SW 1271 (cell line): ENCODE data around the gene ATF1.
"Not testable (repeated sequence)": the region's sequence is repeated elsewhere in the genome, so short reads cannot be mapped to it uniquely, and the experiment has no call there.

Experiments used
- DNase-seq, 2 experiments: peaks; one replicate each; lab custom pipeline; 2025; lab: John Stamatoyannopoulos, UW

Gene ATF1

DNA sequence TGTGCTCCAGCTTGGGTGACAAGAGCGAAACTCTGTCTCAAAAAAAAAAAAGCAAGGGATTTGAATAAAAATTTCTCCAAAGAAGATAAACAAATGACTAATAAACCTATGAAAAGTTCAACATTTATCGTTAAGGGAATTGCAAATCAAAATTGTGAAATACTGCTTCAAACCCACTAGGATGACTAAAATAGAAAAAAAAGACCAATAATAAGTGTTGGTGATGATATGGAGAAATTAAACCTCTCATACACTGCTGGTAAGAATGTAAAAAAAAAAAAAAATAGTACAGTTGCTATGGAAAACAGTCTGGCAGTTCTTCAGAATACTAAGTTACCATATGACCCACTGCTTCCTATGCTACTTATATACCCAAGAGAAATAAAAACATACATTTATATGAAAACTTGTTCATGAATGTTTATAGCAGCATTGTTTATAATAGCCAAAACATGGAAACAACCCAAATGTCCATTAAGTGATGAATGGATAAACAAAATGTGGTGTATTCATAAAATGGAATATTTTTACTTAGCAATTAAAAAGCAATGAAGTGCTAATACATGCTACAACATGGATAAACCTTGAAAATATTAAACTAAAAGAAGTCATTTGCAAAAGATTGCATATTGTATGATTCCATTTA lies 39.5 kb downstream of the ATF1 start:
- no peak for DNase-seq

DNA sequence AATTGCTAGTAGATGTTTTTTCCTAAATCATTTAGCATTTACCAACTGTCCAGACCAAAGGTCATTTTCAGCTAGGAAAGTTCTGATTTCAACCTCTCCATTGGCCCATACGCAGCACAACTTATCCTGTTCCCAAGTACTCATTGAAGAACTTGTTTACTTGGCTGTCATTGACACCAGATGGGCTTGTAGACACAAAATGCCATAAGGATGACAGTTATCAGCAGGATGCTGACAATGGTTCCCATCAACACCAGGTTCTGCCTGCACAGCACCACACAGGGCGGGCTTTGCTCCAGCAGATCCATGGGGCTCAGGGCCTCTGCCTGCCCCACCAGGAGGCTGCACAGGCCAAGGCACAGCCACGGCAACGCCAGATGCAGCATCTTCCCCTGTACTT lies 42.3 kb downstream of the ATF1 start:
- no peak for DNase-seq

DNA sequence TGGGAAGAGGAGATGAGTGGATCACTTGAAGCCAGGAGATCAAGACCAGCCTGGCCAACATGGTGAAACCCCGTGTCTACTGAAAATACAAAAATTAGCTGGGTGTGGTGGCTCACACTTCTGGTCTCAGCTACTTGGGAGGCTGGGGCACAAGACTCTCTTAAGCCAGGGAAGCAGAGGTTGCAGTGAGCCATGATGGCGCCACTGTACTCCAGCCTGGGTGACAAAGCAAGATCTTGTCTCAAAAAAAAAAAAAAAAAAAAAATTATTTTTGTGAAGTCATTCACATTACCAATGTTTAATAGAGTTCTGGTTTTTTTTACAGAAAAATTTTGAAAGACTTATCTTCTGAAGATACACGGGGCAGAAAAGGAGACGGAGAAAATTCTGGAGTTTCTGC lies 45.2 kb downstream of the ATF1 start:
- not testable (repeated sequence) for DNase-seq

DNA sequence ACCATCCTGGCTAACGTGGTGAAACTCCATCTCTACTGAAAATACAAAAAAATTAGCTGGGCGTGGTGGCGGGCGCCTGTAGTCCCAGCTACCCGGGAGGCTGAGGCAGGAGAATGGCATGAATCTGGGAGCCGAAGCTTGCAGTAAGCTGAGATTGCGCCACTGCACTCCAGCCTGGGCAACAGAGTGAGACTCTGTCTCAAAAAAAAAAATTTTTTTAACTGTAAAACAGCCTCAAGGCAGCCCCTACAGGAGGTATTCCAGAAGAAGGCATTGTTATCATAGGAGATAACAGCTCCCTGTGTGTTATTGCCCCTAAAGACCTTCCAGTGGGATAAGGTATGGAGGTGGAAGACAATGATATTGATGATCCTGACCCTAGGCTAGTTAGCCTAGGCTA lies 51.0 kb downstream of the ATF1 start:
- not testable (repeated sequence) for DNase-seq

DNA sequence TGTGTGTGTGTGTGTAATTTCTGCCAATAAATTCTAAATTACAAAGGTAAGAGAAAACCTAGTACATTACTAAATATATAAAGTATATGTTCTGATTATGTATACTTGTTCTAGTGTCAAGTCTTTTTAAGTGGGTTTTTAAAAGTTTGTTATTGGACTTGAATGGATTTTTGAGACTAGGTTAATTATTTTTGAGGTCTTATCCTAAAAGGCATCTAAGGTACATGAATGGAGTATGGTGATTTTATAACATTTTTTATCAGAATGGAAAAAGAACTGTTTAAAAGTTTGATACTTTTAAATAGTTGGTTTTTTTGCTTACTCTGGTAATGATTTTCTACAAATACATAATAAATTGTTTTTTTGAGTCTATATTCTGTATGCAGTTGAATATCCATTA lies 56.3 kb downstream of the ATF1 start:
- no peak for DNase-seq

DNA sequence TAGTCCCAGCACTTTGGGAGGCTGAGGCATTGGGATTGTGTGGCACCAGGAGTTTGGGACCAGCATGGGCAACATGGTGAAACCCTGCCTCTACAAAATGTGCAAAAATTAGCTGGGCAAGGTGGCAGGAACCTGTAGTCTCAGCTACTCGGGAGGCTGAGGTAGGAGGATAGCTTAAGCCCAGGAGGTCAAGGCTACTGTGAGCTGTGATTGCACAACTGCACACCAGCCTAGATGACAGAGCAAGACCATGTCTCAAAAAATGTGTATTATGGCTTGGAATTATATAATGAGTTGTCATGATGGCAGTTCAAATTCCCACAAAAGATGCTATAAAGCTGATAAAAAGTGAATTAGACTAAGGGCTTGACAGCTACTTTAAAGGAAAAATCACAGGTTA lies 58.2 kb downstream of the ATF1 start:
- no peak for DNase-seq

DNA sequence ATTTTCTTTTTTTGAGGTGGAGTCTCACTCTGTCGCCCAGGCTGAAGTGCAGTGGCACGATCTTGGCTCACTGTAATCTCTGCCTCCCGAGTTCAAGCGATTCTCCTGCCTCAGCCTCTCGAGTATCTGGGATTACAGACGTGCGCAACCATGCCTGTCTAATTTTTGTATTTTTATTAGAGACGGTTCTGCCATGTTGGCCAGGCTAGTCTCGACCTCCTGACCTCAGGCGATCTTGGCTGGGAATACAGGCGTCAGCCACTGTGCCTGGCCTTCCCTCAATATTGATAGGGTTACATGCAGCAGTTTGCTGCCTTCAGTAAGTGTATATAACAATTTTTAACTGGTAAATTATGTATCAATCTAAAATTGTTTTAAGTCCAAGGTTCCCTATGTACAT lies 59.8 kb downstream of the ATF1 start:
- DNase-seq, result not testable (repeated sequence)

DNA sequence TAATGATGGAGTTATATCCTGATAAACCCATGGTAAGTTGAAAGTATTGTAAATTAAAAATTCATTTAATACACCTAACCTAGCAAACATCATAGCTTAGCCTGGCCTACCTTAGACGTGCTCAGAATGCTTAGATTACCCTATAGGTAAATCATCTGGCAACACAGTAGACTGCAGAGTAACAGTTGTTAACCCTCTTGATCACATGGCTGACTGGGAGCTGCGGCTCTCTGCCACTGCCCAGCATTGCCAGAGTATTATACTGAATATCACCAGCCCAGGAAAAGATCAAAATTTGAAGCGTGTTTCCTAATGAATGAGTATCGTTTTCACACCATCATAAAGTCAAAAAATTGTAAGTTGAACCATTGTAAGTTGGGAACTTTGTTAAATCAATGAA lies 61.0 kb downstream of the ATF1 start:
- DNase-seq, result no peak

DNA sequence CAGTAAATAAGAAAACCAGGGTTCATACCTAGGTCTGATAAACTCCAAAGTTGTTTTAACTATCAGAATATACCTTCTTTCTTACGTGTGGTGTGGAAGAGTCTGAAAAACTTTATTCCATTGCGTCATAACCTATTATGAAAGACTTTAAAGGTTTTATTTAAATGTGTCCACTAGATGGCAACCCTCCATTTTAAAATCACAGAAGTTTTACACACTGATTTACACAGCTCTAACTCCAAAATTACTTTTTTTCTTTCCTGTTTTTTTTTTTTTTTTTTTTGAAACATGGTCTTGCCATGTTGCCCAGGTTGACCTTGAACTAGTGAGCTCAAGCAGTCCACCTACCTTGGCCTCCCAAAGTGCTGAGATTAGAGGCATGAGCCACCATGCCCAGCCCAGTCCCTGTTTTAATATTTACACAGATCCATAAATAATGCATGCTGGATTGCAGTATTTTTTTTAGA lies 61.5 kb downstream of the ATF1 start:
- DNase-seq, result peak in 1 of 2 experiments; percentile 66

DNA sequence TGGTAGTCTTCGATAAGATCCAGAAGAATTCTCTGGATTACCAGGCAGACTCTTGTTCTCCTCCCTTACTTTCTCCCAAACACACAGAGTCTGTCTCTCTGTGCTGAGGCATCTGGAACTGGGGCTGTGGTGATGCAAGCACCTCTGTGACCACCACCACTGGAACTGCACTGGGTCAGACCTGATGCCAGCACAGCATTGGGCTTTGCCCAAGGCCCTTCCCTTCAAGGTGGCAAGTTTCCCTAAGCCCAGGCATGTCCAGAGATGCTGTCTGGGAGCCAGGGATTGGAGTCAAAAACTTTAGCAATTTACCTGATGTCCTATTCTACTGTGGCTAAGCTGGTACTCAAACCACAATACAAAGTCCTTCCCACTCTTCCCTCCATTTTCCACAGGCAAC lies 64.2 kb downstream of the ATF1 start:
- DNase-seq, result no peak

DNA sequence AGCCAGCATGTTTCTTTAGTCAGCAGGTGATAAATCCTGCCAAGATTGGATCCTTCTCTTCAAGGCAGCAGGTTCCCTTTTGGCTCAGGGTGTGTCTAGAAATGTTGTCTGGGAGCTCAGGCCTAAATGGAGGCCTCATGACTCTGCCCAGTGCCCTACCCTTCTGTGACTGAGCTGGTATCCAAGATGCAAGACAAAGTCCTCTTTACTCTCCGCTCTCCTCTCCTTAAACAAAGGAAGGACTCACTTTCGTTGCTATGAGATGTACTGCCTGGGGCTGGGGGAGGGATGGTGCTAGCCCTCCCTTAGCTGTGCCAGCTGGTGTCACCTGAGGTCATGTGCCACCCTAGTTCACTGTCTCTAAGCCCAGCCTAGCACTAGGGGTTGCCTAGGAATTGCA lies 65.0 kb downstream of the ATF1 start:
- DNase-seq, result no peak

DNA sequence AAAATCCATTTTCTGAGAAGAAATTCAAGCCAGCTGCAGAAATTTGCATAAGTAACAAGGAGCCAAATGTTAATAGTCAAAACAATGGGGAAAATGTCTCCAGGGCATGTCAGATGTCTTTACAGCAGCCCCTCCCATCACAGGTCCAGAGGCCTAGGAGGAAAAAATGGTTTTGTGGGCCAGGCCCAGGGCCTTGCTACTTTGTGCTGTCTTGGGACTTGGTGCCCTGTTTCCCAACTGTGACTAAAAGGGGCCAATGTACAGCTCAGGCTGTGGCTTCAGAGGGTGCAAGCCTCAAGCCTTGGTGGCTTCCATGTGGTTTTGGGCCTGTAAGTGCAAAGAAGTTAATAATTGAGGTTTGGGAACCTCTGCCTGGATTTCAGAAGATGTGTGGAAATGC lies 69.9 kb downstream of the ATF1 start:
- DNase-seq, result not testable (repeated sequence)

DNA sequence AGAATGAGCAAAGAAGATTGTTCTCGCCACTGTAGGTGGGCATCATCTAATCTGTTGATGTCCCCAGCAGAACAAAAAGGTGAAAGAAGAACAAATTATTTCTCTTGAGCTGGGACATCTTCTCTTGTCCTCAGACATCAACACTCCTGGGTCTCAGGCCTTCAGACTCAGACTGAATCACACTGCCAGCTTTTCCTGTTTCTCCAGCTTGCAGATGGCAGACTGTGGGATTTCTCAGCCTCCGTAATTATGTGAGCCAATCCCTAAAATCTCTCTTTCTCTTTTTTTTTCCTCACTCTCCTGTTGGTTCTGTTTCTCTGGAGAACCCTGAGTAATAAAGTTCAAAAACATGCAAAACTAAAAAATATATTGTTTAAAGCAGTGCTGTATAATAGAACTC lies 75.1 kb downstream of the ATF1 start:
- no peak for DNase-seq

DNA sequence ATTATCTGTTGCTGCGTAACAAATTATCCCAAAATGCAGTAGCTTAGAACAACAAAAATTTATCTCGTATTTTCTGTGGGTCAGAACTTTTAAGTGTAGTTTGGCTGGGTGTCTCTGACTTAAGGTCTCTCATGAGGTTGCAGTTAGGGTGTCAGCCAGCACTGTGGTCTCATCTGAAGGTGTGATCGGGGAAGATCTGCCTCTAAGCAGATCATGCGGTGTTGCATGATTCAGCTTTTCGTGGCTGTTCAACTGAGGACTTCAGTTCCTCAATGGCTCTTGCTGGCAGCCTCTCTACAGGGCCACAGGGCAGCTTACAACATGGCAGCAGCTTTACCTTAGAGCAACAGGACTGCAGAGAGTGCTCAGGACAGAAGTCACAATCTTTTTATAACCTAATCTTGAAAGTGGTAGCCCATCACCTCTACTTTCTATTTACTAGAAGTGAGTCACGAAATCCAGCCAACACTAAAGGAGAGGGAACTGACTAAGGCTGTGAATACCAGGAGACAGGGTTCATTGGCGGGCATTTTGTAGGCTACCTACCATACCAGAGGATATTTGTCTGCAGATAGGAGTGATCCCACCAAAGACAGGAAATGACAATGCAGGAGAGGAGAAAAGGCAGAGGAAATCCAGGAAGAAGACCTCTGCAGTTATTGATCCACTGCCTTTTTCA lies 77.0 kb downstream of the ATF1 start:
- DNase-seq, result no peak

DNA sequence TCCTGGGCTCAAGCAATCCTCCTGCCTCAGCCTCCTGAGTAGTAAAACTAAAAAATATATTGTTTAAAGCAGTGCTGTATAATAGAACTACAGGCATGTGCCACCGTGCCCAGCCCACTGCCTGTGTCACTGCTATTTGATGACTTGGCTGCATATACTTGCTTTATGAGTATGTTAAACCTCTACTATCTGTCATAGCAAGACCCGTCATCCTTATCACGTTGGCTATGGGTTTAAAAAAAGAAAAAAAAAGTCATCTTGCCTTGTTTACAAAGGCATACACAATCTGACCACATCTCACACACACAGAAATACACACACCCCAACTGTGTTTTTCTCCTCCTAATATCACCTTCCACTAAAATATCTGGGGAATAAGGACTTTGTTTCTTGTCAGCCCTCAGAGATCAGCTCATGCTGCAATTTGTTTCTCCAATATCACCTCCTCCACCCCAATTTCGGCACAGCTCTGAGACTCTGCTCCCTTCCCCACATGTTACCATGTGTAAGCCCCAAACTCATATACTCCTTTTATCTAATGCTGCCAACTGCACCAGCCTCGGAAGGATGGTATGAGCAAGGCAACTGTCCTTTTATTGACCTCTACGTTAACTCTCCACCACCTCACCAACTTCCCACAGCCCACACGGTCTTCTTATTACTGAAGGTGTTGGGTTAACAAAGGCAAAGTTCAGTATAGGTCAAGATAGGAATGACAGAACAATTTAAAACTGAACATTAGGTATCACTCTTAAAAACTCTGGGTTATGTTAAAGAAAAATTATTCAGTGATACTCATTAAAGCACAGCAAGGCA lies 78.0 kb downstream of the ATF1 start:
- DNase-seq, result no peak

DNA sequence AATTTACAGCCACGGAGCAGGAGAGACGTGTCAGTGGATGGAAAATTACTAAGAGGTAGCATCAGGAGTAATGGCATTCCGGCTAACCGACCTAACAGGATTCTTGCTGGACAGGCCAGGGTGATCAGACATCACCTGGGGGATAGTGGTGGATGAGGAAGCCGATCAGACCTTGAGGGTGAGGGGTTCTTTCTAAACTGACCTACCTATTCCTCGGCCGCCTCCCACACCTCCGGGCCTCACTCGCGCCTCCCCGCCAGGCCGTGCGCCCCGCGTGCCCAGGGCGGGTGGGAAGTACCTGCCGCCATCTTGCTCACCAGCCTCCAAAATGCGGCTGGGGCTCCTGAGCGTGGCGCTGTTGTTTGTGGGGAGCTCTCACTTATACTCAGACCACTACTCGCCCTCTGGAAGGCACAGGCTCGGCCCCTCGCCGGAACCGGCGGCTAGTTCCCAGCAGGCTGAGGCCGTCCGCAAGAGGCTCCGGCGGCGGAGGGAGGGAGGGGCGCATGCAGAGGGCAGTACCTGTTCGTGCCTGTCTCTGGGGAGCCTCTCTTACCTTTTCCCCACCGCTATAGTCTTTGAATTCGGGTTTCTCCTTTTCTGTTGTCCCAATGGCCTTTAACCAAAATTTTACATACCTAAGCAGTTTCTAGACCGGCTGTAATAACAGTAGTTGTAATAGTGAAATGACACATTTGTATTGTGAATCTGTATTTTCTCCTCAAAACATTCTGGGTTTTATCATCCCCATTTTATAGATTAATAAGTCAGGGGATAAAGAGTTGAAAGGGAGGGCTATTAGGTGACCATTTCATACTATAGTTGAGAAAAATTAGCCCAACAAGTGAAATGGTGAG lies 79.0 kb downstream of the ATF1 start, which contains the start of gene TMPRSS12:
TMPRSS12 (plus strand) TSS at position 290 of the 857 bp plus-strand sequence; CDS start at position 329, 39 bp downstream.
- DNase-seq, result no peak

DNA sequence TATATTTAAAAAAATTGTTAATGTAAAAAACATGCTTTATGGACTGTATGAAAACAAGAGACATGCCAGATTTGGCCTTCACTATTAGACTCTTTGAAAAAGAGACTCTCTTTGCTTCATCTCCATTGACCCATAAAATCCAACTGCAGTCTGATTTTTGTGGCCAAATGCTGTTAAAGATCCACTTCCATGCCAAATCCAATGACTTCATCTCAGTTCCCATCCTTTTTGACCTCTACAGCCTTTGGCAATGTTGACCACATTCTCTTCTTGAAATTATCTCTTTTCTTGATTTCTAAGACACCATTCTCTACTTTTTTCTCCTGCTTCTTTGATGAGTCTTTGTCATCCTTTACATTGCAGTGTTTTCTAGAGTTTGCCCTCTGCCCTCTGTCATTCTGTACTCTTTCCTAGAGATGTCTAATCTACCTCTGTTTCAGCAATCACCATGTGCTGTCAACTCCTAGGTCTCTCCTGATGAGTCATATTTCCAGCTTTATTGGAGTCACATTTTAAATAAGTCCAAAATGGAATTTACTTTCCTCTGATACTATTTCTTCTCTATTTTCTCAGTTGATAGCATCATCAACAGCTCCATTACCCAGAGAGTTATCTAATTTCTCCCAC lies 81.2 kb downstream of the ATF1 start:
- no peak for DNase-seq

DNA sequence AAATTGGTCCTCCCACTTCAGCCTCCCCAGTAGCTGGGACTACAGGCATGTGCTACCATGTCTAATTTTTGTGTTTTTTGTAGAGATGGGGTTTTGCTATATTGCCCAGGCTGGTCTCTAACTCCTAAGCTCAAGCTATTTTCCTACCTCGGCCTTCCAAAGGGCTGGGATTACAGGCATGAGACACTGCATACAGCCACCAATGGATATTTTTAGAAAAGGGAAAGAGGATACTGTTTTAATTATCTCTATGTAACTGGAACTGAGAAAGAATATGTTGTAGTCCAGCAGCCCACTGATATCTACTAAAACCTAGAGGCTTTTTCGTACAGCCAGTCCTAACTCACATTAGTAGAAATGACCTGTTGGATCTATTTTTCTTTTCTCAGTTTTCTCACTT lies 85.1 kb downstream of the ATF1 start:
- DNase-seq, result no peak

DNA sequence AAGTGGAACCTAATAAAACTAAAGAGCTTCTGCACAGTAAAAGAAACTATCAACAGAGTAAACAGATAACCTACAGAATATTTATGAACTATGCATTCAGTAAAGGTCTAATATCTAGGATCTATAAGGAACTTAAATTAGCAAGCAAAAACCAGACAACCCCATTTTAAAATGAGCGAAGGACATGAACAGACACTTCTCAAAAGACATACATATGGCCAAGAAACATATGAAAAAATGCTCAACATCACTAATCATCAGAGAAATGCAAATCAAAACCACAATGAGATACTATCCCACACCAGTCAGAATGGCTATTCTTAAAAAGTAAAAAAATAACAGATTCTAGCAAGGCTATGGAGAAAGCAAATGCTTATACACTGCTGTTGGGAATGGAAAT lies 91.3 kb downstream of the ATF1 start:
- not testable (repeated sequence) for DNase-seq

DNA sequence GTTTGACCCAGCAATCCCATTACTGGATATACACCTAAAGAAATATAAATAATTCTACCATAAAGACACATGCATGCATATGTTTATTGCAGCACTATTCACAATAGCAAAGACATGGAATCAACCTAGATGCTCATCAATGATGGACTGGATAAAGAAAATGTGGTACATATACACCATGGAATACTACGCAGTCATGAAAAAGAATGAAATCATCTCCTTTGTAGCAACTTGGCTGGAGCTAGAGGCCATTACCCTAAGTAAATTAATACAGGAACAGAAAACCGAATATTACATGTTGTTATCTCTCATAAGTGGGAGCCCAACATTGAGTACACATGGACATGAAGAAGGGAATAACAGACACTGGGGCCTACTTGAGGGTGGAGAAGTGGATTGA lies 91.8 kb downstream of the ATF1 start:
- DNase-seq, result not testable (repeated sequence)

DNA sequence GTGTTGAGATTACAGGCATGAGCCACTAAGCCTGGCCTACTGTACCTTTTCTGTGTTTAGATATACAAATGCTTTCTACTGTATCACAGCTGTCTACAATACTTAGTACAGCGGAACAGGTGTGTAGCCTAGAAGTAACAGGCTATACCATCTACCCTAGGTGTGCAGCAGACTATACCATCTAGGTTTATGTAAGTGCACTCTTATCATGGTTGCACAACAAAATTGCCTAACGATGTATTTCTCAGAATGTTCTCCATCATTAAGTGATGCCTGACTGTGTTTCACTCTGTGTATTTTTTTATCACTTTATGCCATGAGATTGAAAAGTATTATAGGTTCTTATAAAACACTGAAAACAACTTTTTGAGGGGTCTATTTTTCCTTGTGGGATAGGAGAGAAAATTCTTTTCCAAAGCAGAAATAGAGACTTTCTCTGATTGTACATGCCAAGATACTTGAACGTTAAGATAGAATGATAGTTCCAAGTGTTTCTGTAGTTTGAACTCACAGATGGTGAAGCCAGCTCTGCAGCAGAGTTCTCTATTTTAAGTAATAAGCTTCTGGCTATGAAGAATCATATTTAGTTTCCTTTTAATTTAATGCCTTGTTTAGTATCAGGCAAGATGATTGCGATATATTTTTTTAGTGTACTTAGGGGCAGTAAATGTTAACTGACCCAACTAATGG lies 95.9 kb downstream of the ATF1 start:
- DNase-seq, result no peak
